Measurements from ENCODE around the gene ESR1. TPM values are rescaled to one million over a fixed set of nuclear protein-coding genes. Genes with fewer than 3 reads are reported as not detected.

The ESR1 gene
- polyA plus RNA-seq, 1 of the 3 experiments (the other 2 are of a cell fraction), result under 0.01 TPM

DNA sequence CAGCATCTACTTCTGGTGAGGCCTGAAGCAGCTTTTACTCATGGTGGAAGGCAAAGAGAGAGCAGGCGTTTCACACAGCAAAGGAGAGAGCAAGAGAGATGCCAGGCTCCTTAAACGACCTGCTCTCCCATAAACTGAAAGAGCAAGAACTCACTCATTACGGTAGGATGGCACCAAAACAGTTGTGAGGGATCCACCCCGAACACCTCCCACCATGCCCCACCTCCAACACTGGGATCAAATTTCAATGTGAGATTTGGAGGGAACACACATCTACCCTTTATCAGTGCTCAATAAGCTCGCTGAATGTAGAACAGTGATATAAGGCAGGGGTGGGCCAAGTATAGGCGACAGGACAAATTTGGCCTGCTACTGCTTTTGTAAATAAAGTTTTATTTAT is 244.6 kb downstream of the ESR1 start:
- Histone ChIP-seq H4K20me1 (ENCODE audit: insufficient read depth) (no peaks in the 10 kb centered on the region), H3K79me2 (ENCODE audit: insufficient read depth) (no peaks in the 10 kb centered on the region), H3K9me3 (no peaks in the 10 kb centered on the region), H2AFZ (ENCODE audit: low read depth) (no peak overlapping the region), H3K4me1 (ENCODE audit: control insufficient read depth in 1 of 2, insufficient read depth in 2 of 2, low read depth in 1 of 2, low read length in 1 of 2) (no peaks in the 10 kb centered on the region), H3K27me3 (ENCODE audit: insufficient read depth) (no peaks in the 10 kb centered on the region), H3F3A (replicated peaks; ENCODE audit: insufficient read depth) (no peaks in the 10 kb centered on the region), H3K9ac (no peak overlapping the region), H3K4me2 (no peak overlapping the region), H3K9me2 (no peaks in the 10 kb centered on the region), H3K27ac (ENCODE audit: low read depth in 2 of 2, low read length in 1 of 2) (no peak overlapping the region), H3K4me3 (ENCODE audit: low read depth in 2 of 2, low read length in 1 of 2) (no peak overlapping the region), H3K36me3 (replicated peaks in 1 of 2; ENCODE audit: control insufficient read depth in 1 of 2, insufficient read depth in 2 of 2, low read length in 1 of 2) (no peaks in the 10 kb centered on the region)
- ChIA-PET POLR2A (no interaction called here), CTCF (interaction anchor here (0.7 to 1.1 kb wide), 2 partner anchors 10 to 16 kb away, joined by 3 read pairs; no protein-coding TSS in a partner anchor)
- no peak for TF ChIP-seq CHD2 (IDR thresholded peaks at IDR 0.05; ENCODE audit: low read length, partially characterized antibody)
- TF ChIP-seq RFX5 (IDR thresholded peaks at IDR 0.05; ENCODE audit: low read length), result no peak
- no peak for TF ChIP-seq TAF1 (IDR thresholded peaks at IDR 0.05; ENCODE audit: borderline replicate concordance, low read depth, low read length)
- TF ChIP-seq GATA2 (CRISPR knock-in tag; IDR thresholded peaks at IDR 0.05), result no peak
- no peak for TF ChIP-seq SIN3A (IDR thresholded peaks at IDR 0.05; ENCODE audit: borderline replicate concordance, low read depth, low read length)
- TF ChIP-seq GABPA (IDR thresholded peaks at IDR 0.05; ENCODE audit: low read depth), result no peak
- WGBS (ENCODE audit: low lambda C conversion rate), result 29% methylated on average over 5 of the region's 6 CpGs
- no peak for DNase-seq

DNA sequence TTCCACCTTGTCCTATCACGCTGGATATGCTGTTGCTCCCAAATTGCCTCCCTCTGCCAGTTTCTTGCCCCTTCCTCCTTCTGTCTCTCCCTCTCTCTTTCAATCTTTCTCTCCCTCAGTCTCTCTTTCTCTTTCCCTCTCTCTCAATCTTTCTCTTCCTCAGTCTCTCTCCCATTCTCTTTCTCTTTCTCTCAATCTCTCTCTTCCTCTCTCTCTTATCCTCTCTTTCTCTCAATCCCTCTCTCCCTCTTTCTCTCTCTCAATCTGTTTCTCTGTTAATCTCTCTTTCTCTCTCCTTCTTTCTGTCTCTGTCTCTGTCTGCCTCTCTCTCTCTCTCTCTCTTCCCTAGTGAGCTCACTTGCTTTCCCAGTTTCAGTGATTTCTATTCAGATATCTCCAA is 245.8 kb downstream of the ESR1 start:
- ChIA-PET CTCF (interaction anchor here (0.7 kb wide), 1 partner anchor 21 kb away, joined by 3 read pairs; no protein-coding TSS in a partner anchor), POLR2A (no interaction called here)
- Histone ChIP-seq H4K20me1 (ENCODE audit: insufficient read depth) (no peaks in the 10 kb centered on the region), H3K4me1 (ENCODE audit: control insufficient read depth in 1 of 2, insufficient read depth in 2 of 2, low read depth in 1 of 2, low read length in 1 of 2) (no peaks in the 10 kb centered on the region), H3K9me3 (no peaks in the 10 kb centered on the region), H3K4me2 (no peak overlapping the region), H3F3A (replicated peaks; ENCODE audit: insufficient read depth) (no peaks in the 10 kb centered on the region), H3K27me3 (ENCODE audit: insufficient read depth) (no peaks in the 10 kb centered on the region), H3K36me3 (replicated peaks in 1 of 2; ENCODE audit: control insufficient read depth in 1 of 2, insufficient read depth in 2 of 2, low read length in 1 of 2) (no peaks in the 10 kb centered on the region), H2AFZ (ENCODE audit: low read depth) (no peak overlapping the region), H3K27ac (ENCODE audit: low read depth in 2 of 2, low read length in 1 of 2) (no peak overlapping the region), H3K79me2 (ENCODE audit: insufficient read depth) (no peaks in the 10 kb centered on the region), H3K9ac (no peak overlapping the region), H3K4me3 (ENCODE audit: low read depth in 2 of 2, low read length in 1 of 2) (no peak overlapping the region), H3K9me2 (no peaks in the 10 kb centered on the region)
- WGBS (ENCODE audit: low lambda C conversion rate), result 53% methylated on average over 1 of the region's 1 CpG
- DNase-seq, result no peak
- no peak for TF ChIP-seq JUND (IDR thresholded peaks at IDR 0.05)
- TF ChIP-seq, protein P1, sequence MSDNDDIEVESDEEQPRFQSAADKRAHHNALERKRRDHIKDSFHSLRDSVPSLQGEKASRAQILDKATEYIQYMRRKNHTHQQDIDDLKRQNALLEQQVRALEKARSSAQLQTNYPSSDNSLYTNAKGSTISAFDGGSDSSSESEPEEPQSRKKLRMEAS (IDR thresholded peaks at IDR 0.05; ENCODE audit: low read depth), result no peak
- TF ChIP-seq, protein P2, sequence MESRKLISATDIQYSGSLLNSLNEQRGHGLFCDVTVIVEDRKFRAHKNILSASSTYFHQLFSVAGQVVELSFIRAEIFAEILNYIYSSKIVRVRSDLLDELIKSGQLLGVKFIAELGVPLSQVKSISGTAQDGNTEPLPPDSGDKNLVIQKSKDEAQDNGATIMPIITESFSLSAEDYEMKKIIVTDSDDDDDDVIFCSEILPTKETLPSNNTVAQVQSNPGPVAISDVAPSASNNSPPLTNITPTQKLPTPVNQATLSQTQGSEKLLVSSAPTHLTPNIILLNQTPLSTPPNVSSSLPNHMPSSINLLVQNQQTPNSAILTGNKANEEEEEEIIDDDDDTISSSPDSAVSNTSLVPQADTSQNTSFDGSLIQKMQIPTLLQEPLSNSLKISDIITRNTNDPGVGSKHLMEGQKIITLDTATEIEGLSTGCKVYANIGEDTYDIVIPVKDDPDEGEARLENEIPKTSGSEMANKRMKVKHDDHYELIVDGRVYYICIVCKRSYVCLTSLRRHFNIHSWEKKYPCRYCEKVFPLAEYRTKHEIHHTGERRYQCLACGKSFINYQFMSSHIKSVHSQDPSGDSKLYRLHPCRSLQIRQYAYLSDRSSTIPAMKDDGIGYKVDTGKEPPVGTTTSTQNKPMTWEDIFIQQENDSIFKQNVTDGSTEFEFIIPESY (IDR thresholded peaks at IDR 0.05; ENCODE audit: borderline replicate concordance, low read depth), result no peak
- no peak for TF ChIP-seq EZH2phosphoT487 (IDR thresholded peaks at IDR 0.05; ENCODE audit: borderline replicate concordance, low read depth)
- no peak for TF ChIP-seq RAD21 (IDR thresholded peaks at IDR 0.05; ENCODE audit: low read length)
- no peak for TF ChIP-seq EP300 (IDR thresholded peaks at IDR 0.05; ENCODE audit: borderline replicate concordance in 1 of 2, low read depth in 1 of 2, low read length in 1 of 2)
- TF ChIP-seq RCOR1 (IDR thresholded peaks at IDR 0.05; ENCODE audit: low read length), result no peak
- no peak for TF ChIP-seq FOXM1 (IDR thresholded peaks at IDR 0.05; ENCODE audit: low read depth)
- no peak for TF ChIP-seq POLR2AphosphoS5 (IDR thresholded peaks at IDR 0.05; ENCODE audit: low read depth, low read length)
- TF ChIP-seq SMC3 (IDR thresholded peaks at IDR 0.05; ENCODE audit: low read depth, low read length), result no peak
- TF ChIP-seq MEF2A (IDR thresholded peaks at IDR 0.05; ENCODE audit: borderline replicate concordance, low read depth), result no peak
- TF ChIP-seq NRF1 (IDR thresholded peaks at IDR 0.05; ENCODE audit: low read depth, low read length), result no peak
- no peak for TF ChIP-seq TEAD4 (IDR thresholded peaks at IDR 0.05; ENCODE audit: borderline replicate concordance, insufficient read depth)
- TF ChIP-seq TAF1 (IDR thresholded peaks at IDR 0.05; ENCODE audit: borderline replicate concordance, low read depth, low read length), result no peak
- no peak for TF ChIP-seq FOSL2 (IDR thresholded peaks at IDR 0.05; ENCODE audit: borderline replicate concordance, low read depth)
- TF ChIP-seq CHD2 (IDR thresholded peaks at IDR 0.05; ENCODE audit: low read length, partially characterized antibody), result no peak

Measured in SK-N-SH (cell line).